IMR-90 (cell line): ENCODE data around the gene CENPA. TPM values are rescaled to one million over a fixed set of nuclear protein-coding genes. Genes with fewer than 3 reads are reported as not detected.

Experiments
- ATAC-seq: fragments of 200-7000 bp; cut with Tn5 transposase; 2 replicates; pipeline ENCODE4 v1.9.1; 2020; ENCODE audit warnings: low read depth, mild to moderate bottlenecking, moderate library complexity
- BruUV-seq: library from RNA; stranded (reverse); fragments of 400-500 nt; replicated peaks from 2 replicates; lab custom pipeline; 2021; lab: Mats Ljungman, UMichigan
- CTCF ChIA-PET: fragments of 300-600 bp; formaldehyde crosslinking; extraction: SDS; loops from one replicate; lab custom pipeline; 2021; ENCODE audit warnings: antibody characterized with exemption; lab: Yijun Ruan, JAX
- POLR2A ChIA-PET: fragments of 300-600 bp; sonication (Branson Sonifier 250); formaldehyde crosslinking; loops from one replicate; lab custom pipeline; 2022; ENCODE audit warnings: antibody characterized with exemption; ENCODE audit not compliant: unreplicated experiment; lab: Charles Lee
- DNase-seq: peaks from one replicate; pipeline ENCODE4 v3.0.0; 2013
- H2AFZ ChIP-seq: replicated peaks from 2 replicates; pipeline ENCODE3; 2013; ENCODE audit warnings: low read length, mild to moderate bottlenecking; ENCODE audit not compliant: poor library complexity
- H2AK5ac ChIP-seq: 2 replicates; pipeline ENCODE4 v1.6.1; 2013; ENCODE audit warnings: low read depth, low read length, inconsistent platforms
- H2AK9ac ChIP-seq: replicated peaks from 2 replicates; pipeline ENCODE3; 2013; ENCODE audit warnings: mild to moderate bottlenecking, low read depth, low read length, moderate library complexity; ENCODE audit not compliant: poor library complexity
- H2BK120ac ChIP-seq: 2 replicates; pipeline ENCODE4 v1.6.1; 2013; ENCODE audit warnings: low read depth, low read length, inconsistent platforms
- H2BK15ac ChIP-seq: 3 replicates; pipeline ENCODE4 v1.6.1; 2013; ENCODE audit warnings: low read depth, low read length, inconsistent platforms
- H2BK20ac ChIP-seq: 2 replicates; pipeline ENCODE4 v1.6.1; 2013; ENCODE audit warnings: low read depth, mild to moderate bottlenecking, inconsistent platforms, low read length, moderate library complexity
- H2BK5ac ChIP-seq: 2 replicates; pipeline ENCODE4 v1.6.1; 2013; ENCODE audit warnings: mild to moderate bottlenecking, low read depth, low read length, inconsistent platforms; ENCODE audit not compliant: poor library complexity, severe bottlenecking
- H3K14ac ChIP-seq: replicated peaks from 2 replicates; pipeline ENCODE4 v1.6.1; 2013; ENCODE audit warnings: low read depth, low read length, inconsistent platforms
- H3K18ac ChIP-seq: 2 replicates; pipeline ENCODE4 v1.6.1; 2013; ENCODE audit warnings: low read depth, low read length, control low read depth
- H3K23ac ChIP-seq: 2 replicates; pipeline ENCODE4 v1.6.1; 2013; ENCODE audit warnings: low read depth, low read length, inconsistent platforms
- H3K27ac ChIP-seq: 2 replicates; pipeline ENCODE4 v1.5.1; 2013; ENCODE audit warnings: mild to moderate bottlenecking, control low read depth, low read length; ENCODE audit not compliant: insufficient read depth
- H3K27me3 ChIP-seq: 2 replicates; pipeline ENCODE4 v1.6.1; 2013; ENCODE audit warnings: low read length; ENCODE audit not compliant: control insufficient read depth, insufficient read depth
- H3K36me3 ChIP-seq: 2 replicates; pipeline ENCODE4 v1.6.1; 2013; ENCODE audit warnings: low read length, mixed read lengths; ENCODE audit not compliant: control insufficient read depth, insufficient read depth
- H3K4ac ChIP-seq: 2 replicates; pipeline ENCODE4 v1.6.1; 2013; ENCODE audit warnings: low read depth, low read length, inconsistent platforms
- H3K4me1 ChIP-seq: 2 replicates; pipeline ENCODE4 v1.6.1; 2013; ENCODE audit warnings: low read length, mixed read lengths; ENCODE audit not compliant: control insufficient read depth, insufficient read depth
- H3K4me2 ChIP-seq: 2 replicates; pipeline ENCODE4 v1.6.1; 2013; ENCODE audit warnings: low read depth, mild to moderate bottlenecking, control low read depth, low read length, moderate library complexity
- H3K4me3 ChIP-seq: 2 replicates; pipeline ENCODE4 v1.5.1; 2013; ENCODE audit warnings: low read depth, mild to moderate bottlenecking, control low read depth, low read length, moderate library complexity; ENCODE audit not compliant: insufficient read depth
- H3K56ac ChIP-seq: 2 replicates; pipeline ENCODE4 v1.6.1; 2013; ENCODE audit warnings: low read length, inconsistent platforms; ENCODE audit not compliant: insufficient read depth; ENCODE audit errors: extremely low read depth
- H3K79me1 ChIP-seq, 2 experiments: 2 replicates each; pipeline ENCODE4 v1.6.1; 2013; ENCODE audit warnings: low read length in 2 of 2, inconsistent platforms in 1 of 2, low read depth in 1 of 2
- H3K9ac ChIP-seq: 2 replicates; pipeline ENCODE4 v1.6.1; 2013; ENCODE audit warnings: low read depth, low read length, control low read depth
- H3K9me1 ChIP-seq: 2 replicates; pipeline ENCODE4 v1.6.1; 2013; ENCODE audit warnings: low read length, inconsistent platforms; ENCODE audit not compliant: insufficient read depth
- H3K9me3 ChIP-seq: 2 replicates; pipeline ENCODE4 v1.6.1; 2013; ENCODE audit warnings: low read length; ENCODE audit not compliant: control insufficient read depth, insufficient read depth
- H4K20me1 ChIP-seq: 2 replicates; pipeline ENCODE4 v1.6.1; 2013; ENCODE audit warnings: low read length, inconsistent platforms; ENCODE audit not compliant: insufficient read depth
- H4K5ac ChIP-seq: 2 replicates; pipeline ENCODE4 v1.6.1; 2013; ENCODE audit warnings: mild to moderate bottlenecking, low read depth, low read length, control low read depth
- H4K8ac ChIP-seq, 2 experiments: 2 replicates each; pipeline ENCODE4 v1.6.1; 2013; ENCODE audit warnings: low read depth in 2 of 2, low read length in 2 of 2, control low read depth in 1 of 2, inconsistent platforms in 1 of 2
- H4K91ac ChIP-seq: 2 replicates; pipeline ENCODE4 v1.6.1; 2013; ENCODE audit warnings: low read depth, low read length, inconsistent platforms; ENCODE audit not compliant: insufficient read depth
- MXI1 ChIP-seq: IDR thresholded peaks from 2 replicates; pipeline ENCODE4 v1.6.1; 2012; ENCODE audit warnings: low read depth, mild to moderate bottlenecking, low read length, moderate library complexity, borderline replicate concordance
- NFE2L2 ChIP-seq: fragments of 150-350 bp; IDR thresholded peaks from 2 replicates; pipeline ENCODE4 v1.6.1; 2016; ENCODE audit warnings: low read depth, mild to moderate bottlenecking, low read length
- WGBS, 2 experiments: methylation state at CpG; one replicate each; pipeline versions ENCODE4 v1.1.5 to v1.1.7; 2013; ENCODE audit warnings: missing lambda C conversion rate in 2 of 2; ENCODE audit not compliant: insufficient read length in 1 of 2; ENCODE audit errors: extremely low coverage in 2 of 2; 5-methylcytosine and 5-hydroxymethylcytosine counted together
- dilution Hi-C: fragments of 300-500 bp; cut with HindIII; formaldehyde crosslinking; loops from one replicate; pipeline ENCODE4 v1.14.3; 2018; ENCODE audit warnings: low sequenced_read_pairs; ENCODE audit not compliant: unreplicated experiment
- in situ Hi-C: fragments of 300-500 bp; cut with MboI; formaldehyde crosslinking; loops from 3 replicates; pipeline ENCODE4 v1.14.3; 2019; ENCODE audit warnings: low sequenced_read_pairs, inconsistent platforms, mixed read lengths
- intact Hi-C: fragments of 100-400 bp; cut with micrococcal nuclease; formaldehyde crosslinking; loops from 2 replicates; pipeline ENCODE4 v1.10.0; 2022
- polyA plus RNA-seq, 3 experiments: library from polyadenylated mRNA; depleted of rRNA; stranded (reverse); fragments of >200 nt; gene quantifications; 2 replicates each; pipeline ENCODE4 v1.2.3, GENCODE V29; 2012; ENCODE audit warnings: low replicate concordance in 1 of 3
- total RNA-seq: library from RNA; depleted of rRNA; stranded (reverse); fragments of >200 nt; gene quantifications from 2 replicates; pipeline ENCODE4 v1.2.3, GENCODE V29; 2012
- TF ChIP-seq, protein P1 (sequence below): fragments of 150-350 bp; IDR thresholded peaks from 2 replicates; pipeline ENCODE4 v1.6.1; 2017; ENCODE audit warnings: mild to moderate bottlenecking, antibody characterized with exemption, low read length, low read depth

CENPA gene
- total and polyA plus RNA-seq, 2 of the 4 experiments (the other 2 are of a cell fraction), result 7.7 to 14.9 TPM

DNA sequence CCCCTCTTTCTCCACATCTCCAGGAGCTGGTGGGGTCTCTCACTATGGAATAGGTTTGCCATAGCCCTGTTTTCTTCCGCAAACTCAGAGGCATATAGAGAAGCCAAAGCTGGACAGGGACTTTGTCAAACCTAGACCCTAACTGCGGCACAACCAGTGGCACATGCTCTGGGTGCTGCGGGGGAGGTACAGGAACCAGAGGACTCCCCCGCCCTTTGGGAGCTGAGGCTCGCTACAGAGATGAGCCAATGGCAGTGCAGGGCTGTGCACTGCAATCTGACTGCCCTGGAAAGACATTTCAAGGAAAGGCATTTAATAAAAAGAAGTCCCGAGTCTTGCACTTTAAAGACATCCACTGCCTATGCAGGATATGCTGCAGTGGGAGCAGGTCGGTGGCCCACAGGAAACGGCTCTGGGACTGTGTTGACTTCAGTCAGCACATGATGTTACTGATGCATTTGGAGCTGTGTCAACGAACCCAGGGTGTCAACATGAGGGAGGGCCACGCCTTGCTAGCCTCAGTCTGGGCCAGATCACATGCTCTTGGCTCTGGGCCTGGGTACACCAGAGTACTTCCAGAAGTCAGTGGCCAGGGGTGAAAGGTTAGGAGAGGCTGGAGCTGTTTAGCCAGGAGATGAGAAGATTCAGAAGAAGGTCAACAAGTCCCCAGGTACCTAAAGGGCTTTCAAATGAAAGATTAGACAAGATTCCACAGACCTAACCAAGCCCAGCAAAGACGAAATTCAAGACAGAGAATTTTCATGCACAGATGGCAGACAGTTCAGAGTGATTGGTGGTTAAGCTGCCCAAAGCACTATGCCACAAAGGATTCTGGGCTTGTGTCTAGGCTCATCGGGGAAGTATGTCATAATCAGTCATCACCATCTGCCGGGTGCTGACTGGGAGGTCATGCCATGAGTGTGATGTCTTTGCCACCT, 13.5 kb upstream of the CENPA start:
- Histone ChIP-seq H2BK15ac (no peak overlapping the region), H2BK120ac (peak overlapping the region; percentile 21; the same call in 1 of the 2 replicates), H3K36me3 (peaks cover 37% of the 10 kb centered on the region), H3K4ac (peak overlapping the region; percentile 59), H3K9ac (no peak overlapping the region), H3K23ac (peak overlapping the region; percentile 68; the same call in 1 of the 2 replicates), H4K91ac (peak overlapping the region; percentile 15; the same call in 1 of the 2 replicates), H2BK5ac (no peak overlapping the region), H3K4me3 (no peak overlapping the region), H3K27ac (peak overlapping the region; percentile 63; the same call in 1 of the 2 replicates), H3K9me3 (no peaks in the 10 kb centered on the region), H3K56ac (no peak overlapping the region), H3K18ac (no peak overlapping the region; the same call in 1 of the 2 replicates), H2AFZ (no peak overlapping the region), H3K14ac (0 out of 2 replicates have a peak overlapping the region, but pooled peaks have one; percentile 37), H4K20me1 (peaks cover 71% of the 10 kb centered on the region), H3K4me2 (no peak overlapping the region), H3K27me3 (no peaks in the 10 kb centered on the region), H3K9me1 (peaks cover 45% of the 10 kb centered on the region), H2AK9ac (peak overlapping the region; percentile 76), H3K4me1 (peaks cover 18% of the 10 kb centered on the region), H4K5ac (no peak overlapping the region), H4K8ac (peak overlapping the region in 1 of 2 experiments; percentile 20; a peak in 1 of 4 replicates), H3K79me1 (peaks cover 48 to 89% of the 10 kb centered on the region in 2 experiments), H2BK20ac (no peak overlapping the region), H2AK5ac (peak overlapping the region; percentile 52; the same call in 1 of the 2 replicates)
- ChIA-PET CTCF (no interaction called here), POLR2A (no interaction called here)
- in situ Hi-C loops (no loop called here), intact Hi-C loops (no loop called here), dilution Hi-C loops (no loop called here)
- DNase-seq (peak; percentile 38), ATAC-seq (peak; percentile 15)
- TF ChIP-seq, protein P1, sequence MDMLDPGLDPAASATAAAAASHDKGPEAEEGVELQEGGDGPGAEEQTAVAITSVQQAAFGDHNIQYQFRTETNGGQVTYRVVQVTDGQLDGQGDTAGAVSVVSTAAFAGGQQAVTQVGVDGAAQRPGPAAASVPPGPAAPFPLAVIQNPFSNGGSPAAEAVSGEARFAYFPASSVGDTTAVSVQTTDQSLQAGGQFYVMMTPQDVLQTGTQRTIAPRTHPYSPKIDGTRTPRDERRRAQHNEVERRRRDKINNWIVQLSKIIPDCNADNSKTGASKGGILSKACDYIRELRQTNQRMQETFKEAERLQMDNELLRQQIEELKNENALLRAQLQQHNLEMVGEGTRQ, result peak; percentile 3; the same call in 1 of the 2 replicates
- TF ChIP-seq MXI1, result no peak
- no peak for TF ChIP-seq NFE2L2
- WGBS, 2 experiments, result 69% methylated on average over 7 of the region's 13 CpGs; no CpG with 5 or more reads in 1 of the 2 experiments
- BruUV-seq, result no TSS peak
